OCI-M2 (cell line): ENCODE measurements around the gene PODNL1.

Experiments used
- DNase-seq: peaks from one replicate; lab custom pipeline; 2025; ENCODE audit not compliant: unreplicated experiment; lab: John Stamatoyannopoulos, UW

PODNL1 gene

DNA sequence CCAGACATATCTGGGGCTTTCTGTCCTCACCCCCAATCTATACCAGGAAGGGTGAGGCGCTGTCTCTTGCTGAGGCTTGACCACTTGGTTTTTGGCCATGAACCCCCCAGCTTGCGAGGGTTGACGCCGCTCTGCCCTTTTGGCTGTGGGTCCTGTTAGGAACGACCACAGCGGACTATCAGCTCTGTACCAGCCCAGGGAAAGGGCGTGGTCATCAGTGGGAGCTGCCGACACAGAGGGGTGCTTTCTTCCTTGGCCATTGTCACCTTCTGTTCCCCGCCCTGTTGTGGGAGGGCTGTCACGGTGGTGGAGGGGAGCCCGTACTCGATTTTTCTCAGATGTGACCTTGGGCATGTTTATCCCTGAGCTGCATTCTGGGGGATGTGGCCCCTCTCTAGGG lies 19.8 kb upstream of the PODNL1 start:
- DNase-seq, result no peak

DNA sequence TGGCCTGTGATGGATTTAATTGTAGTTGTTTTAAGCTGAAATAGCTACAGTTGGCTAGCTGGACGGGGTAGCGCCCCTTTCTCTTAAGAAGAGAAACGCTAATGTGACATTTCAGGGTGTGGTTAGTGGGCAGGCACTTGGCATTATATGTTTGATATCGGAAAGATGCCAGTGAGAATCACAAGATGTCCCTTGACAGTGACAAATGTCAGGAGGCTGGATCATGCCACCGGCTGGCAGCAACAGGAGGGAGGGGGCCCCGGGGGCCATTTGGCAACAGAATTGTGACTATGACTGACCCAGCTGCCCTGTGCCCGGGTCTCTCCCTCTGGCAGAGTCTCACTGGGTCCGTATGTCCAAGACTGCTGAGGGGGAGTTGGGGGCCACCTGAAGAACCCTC lies 18.8 kb upstream of the PODNL1 start:
- DNase-seq, result no peak

DNA sequence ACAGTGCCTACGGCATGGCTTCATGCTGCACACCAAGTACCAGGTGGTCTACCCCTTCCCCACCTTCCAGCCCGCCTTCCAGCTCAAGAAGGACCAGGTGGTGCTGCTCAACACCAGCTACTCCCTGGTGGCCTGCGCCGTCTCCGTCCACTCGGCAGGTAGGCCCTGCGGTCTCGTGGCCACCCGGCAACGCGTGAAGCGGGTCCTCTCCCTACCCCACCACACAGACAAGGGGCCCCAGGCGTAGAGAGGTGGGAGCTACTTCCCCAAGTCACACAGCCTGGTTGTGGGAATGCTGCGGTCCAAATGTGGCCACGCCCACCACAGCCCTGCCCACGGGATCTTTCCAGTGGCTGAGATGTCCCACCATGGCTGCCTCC lies 18.1 kb upstream of the PODNL1 start:
- DNase-seq, result no peak

DNA sequence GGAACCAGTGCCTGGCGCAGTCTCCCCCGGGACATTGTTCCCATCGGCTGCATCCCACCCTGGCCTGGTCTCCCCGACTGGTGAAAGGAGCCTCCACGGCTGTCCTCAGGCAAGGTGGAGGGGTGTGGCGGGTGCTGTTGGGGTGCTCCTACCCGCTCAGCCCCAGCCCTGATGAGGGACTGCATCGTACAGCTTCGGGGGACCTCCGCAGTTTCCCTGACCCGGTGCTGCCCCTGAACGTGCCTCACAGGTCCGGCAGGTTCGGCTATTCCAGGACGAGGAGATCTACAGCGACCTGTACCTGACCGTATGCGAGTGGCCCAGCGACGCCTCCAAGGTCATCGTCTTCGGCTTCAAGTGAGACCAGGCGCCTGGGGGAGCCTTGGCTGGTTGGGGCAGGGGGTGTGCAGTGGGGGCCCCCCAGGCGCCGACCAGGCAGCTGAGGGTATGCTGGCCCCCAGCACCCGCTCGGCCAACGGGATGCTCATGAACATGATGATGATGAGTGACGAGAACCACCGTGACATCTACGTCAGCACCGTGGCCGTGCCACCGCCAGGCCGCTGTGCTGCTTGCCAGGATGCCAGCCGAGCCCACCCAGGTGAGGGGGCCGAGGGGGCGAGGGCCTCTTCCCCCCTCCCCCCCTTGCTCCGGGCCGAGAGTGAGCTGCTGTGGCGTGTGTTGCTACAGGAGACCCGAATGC lies 17.6 kb upstream of the PODNL1 start:
- no peak for DNase-seq

DNA sequence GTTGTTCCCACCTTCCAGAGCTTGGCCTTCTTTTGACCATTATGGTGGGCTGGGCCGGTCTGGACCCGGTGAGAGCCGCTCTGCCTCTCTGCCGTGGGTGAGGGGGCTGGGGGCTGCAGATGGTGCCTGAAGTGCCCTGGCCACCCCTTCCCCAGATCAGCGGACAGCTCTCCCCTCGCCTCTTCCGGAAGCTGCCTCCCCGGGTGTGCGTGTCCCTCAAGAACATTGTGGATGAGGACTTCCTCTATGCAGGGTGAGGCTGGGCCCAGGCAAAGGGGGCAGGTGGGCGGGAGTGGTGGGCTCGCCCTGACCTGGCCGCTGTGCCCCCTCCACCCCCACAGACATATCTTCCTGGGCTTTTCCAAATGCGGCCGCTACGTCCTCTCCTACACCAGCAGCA lies 16.0 kb upstream of the PODNL1 start:
- DNase-seq, result no peak

DNA sequence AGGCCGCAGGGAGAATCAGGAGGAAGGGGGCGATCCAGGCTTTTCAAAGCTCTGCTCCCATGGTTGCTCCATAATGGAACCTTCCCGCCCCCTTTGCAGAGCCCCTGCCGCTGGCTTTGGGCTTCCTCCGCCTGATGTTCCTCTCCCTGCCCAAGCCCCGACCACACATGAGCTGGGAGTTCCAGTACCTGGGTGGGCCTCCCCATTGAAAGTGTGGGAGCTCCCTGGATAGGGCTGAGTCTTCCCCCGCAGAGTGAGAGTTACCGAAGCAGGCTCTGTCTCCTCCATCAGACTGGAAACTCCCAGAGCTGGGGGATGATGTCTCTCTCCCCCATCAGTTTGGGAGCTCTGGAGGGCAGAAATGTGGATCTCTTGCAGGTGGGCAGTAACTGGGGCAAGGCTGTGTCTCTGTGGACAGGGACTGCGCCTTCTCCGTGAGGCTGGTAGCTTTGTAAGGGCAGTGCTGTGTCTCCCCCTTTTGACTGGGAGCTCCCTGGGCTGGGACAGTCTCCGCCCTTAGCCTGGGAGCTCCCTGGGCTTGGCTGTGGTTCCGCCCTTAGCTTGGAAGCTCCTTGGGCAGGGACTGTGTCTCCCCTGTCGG lies 14.8 kb upstream of the PODNL1 start:
- DNase-seq, result no peak

DNA sequence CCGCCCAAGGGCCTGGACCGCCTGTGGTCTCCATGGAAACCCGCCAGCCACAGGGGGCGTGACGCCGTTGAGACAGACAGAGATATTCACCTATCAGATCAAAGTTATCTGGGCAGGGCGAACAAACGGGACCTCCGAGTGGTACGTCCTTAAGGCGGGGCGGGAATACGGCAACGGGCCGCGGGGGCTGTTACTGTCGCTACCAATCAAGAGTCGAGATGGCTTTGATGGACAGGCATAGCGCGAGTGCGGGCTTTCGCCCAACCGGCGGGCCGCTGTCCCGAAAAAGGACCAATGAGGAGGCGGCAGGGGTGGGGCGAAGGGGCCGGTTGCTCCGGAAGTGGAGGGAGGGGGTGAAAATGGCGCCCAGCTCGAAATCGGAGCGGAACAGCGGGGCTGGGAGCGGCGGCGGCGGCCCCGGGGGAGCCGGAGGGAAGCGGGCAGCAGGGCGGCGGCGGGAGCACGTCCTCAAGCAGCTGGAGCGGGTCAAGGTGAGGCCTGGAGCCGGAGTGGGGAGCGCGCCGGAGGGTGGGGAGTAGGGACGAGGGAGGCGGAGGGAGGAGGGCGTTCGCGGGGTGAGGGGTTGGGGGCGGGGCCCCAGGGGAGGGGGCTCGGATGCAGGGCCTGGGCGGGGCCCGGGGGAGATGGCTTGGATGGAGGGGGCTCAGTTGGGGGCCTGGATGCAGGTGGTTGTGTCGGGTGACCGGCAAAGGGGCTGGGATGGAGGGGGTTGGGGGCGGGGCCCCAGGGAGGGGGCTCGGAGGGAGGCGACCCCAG lies 14.1 kb upstream of the PODNL1 start, which contains the start of gene DCAF15:
TSS of gene DCAF15 (plus strand) at position 356 of the 777 bp plus-strand sequence. CDS start at position 360, 4 bp downstream.
- DNase-seq, result peak; percentile 100

DNA sequence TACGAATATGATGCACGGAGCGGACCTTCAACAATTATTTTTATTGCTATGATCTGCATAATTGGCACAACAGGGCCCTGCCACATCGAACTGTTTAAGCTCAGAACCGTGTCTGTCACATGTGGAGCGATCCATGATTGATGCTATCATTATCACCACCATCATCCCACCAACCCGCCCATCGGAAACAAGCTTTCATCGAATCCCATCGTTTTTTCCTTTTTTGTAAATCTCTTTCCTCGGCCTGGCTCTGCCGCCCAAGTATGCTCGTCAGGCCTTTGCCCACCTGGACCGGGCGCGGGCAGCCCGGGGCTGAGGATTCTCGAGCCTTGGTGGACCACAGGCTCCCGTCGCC lies 13.6 kb upstream of the PODNL1 start:
- DNase-seq, result no peak

DNA sequence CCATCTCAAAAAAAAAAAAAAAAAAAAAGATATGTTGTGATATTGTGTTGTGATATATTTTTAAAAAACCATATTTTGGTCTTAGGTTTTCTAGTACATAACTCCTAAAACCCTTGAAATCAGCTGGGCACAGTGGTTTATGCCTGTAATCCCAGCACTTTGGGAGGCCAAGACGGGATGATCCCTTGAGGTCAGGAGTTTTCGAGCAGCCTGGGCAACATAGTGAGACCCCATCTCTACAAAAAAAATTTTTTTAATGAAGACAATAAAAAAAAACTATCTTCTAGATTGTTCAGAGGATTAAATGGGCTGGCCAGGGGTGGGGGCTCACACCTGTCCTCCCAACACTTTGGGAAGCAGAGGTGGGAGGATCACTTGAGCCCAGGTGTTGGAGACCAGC lies 12.8 kb upstream of the PODNL1 start:
- DNase-seq, result no peak

DNA sequence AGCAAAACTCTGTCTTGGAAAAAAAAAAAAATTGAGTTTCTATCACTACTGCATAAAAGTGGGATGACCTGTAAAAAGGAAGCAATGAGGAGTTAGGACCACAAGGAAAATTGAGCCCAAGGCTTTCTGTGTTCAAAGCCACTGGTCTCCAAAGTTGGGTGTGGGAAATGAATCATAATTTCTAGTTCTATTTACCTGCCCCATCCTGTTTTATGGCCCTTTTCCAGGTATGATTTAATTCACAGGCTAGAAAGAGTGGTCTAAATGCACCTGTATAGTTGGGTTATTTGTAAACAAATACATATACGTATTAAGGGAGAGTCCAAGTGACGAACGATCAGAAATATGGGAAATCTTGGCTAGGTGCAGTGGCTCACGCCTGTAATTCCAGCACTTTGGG lies 8.2 kb upstream of the PODNL1 start:
- no peak for DNase-seq

DNA sequence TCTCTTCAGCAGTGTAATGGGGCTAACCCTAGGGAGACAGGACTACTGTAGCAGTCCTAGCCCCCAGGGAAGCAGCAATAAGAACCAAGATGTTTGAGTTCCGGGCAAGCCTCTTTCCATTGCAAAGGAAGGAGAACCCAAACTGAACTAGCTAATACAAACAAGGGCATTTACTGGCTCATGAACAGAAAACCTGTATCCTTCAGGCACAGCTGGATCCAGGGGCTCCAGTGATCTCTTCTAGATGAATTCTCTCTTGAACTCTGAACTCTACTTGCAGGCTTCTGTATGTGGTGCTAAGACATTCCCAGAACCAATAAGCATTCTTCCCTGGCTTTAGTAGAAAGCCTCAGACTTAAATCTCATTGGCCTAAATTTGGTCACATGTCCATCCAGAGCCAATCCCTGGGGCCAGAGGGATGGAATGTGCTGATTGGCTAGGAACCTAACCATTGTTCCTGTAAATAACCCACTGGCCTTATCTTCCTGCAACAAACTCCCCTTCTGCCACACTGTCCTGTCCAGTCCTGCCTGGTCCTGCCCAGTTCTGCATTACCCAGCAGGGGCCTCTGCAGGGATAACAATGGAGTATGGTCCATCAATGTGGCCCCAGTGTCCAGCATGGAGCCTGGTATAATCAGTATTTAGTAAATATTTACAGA lies 3.9 kb upstream of the PODNL1 start:
- DNase-seq, result no peak

DNA sequence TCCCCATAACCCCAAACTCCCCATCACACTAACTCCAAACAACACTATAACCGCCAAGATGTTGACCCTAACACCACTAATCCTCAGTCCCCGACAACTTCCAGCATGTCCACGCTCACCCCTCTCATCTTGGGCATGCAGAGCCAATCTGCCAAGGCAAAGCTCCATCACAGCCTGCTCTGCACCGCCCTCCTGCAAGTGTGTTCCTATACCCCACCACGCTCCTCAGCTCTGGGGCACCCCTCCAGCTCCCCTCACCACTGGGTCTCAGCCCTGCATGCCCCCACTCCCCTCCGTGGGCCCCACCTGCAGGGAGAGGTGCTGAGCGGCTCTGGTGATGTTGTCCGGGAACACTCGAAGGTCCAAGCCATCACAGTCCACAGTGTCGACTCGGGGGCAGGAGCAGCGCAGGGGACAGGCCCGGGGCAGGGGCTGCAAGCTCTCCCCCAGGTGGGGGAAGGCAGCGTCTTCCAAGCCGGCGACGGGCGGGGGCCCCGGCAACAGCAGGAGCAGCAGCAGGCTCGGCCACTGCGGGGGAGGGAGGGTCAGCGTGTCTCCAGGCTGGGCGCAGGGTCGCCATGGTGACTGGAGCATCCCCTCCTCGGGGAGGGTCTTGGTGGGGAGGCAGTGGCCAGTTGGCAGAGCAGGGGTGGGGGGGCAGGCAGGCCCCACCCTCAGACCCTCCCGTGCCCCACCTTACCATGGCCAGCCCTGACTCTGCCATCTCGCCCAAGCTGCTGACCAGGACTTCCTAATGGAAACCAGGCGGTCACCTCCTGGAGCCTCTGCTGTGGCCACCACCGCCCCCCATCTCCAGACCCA lies 527 bp downstream of the PODNL1 start:
- DNase-seq, result no peak

DNA sequence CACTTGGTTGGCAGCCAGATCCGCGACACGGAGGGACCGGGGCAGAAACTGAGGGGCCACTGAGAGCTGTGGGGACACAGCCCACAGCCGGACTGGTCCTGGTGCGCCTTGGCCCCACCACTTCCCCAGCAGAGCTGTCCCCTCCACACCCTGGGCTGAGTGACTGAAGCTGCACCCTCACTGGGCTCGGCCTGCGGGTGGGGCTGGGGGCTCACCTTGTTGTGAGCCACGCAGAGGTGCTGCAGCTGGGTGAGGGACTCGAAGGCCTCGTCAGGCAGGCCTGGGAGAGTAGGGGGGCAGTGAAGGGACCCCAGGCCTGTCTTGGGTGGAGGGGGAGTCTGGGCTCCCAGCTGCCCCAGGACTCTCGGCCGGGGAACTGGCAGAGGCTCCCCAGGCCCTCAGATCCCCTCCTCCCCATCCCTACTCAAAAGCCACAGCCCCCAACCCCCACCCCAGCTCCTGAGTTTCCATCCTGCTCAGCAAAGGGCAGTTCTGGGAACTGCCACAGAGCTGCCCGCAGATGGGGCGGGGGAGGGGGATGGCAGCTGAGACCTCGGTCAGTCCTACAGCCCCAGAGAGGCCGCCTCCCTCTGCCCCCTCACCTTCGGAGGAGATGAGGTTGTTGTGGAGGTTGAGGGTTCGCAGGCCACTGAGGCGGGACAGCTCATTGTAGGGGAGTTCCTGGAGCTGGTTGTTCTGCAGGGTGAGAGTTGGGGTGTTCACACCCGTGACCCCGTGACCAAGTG lies 2.3 kb downstream of the PODNL1 start:
- no peak for DNase-seq

DNA sequence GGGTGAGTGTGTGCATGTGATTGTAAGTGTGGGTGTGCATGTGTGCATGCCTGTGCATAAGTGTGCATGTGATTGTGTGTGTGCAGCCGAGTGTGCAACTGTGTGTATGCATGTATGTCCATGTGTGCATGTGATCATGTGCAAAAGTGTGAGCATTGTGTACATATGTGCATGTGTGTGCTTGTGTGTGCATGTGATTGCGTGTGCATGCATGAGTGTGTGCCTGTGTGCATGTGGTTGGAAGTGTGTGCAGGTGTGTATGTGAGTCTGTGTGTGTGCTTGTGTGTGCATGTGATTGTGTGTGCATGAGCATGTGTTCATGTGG lies 3.5 kb downstream of the PODNL1 start:
- DNase-seq, result no peak

DNA sequence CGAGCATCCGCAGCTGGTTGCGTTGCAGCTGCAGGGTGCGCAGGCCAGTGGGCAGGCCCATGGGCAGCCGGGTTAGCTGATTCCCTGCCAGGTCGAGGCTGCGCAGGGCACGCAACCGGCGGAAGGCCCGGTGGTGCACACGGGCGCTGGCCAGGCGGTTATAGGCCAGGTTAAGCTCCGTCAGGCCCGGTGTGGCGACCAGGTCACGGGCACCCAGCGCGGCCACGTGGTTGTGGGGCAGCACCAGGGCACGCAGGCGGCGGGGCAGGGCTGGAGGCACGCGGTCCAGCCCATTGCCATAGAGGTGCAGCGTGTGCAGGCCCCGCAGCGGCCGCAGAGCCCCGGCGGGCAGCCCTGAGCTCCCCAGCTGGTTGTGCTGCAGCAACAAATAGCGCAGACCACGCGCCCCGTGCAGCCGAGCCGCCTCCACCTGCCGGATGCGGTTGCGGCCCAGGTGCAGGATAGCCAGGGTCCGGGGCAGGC lies 5.3 kb downstream of the PODNL1 start:
- DNase-seq, result no peak

DNA sequence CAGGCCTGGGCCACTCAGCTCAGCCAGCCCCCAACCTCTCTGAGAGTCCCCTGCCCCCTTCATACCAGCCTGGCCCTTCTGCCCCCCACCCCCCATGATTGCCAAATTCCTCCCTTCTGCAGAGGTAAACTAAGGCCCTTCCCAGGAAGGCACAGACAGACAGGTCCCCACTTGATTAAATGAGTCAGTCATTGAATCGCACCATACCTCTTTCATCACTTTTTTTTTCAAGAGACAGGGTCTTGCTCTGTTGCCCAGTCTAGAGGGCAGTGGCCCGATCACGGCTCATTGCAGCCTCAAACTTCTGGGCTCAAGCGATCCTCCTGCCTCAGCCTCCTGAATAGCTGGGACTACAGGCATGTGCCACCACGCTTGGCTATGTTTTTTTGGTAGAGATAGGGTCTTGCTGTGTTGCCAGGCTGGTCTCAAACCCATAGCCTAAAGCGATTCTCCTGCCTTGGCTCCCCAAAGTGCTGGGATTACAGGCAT lies 6.0 kb downstream of the PODNL1 start:
- DNase-seq, result no peak

DNA sequence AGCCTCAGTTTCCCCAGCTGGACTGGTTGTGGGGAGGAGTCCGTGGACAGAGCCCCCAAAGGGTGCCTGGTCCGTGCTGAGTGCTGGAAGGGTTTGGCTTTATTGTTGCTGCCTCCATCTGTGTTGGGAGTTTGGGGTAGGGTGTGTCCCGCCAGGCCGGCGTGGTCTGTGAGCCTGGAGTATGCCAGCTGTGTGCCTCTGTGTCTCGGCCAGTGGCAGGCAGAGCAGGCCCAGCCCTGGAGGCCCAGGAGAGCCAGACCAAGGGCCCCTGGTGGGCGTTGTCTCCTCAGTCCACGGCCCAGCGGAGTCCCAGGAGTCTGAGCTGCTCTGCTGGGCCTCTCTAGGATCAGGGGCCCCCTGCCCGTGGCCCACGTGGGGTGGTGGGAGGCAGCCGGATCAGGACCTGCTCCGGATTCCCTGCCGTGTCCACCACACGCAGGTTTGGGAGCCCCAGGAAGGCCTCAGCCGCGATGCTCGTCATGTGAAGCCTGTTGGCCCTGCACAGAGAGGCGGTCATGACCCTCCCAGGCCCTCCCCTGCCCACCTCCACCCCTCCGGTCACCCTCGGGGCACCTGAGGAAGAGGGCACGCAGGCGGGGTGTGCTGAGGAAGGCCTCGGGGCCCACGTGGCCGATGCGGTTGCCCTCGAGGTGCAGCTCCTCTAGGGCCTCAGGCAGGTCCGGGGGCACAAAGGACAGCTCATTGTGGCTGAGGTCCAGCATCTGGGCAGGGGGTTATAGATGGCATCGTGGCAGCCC lies 6.6 kb downstream of the PODNL1 start:
- no peak for DNase-seq

DNA sequence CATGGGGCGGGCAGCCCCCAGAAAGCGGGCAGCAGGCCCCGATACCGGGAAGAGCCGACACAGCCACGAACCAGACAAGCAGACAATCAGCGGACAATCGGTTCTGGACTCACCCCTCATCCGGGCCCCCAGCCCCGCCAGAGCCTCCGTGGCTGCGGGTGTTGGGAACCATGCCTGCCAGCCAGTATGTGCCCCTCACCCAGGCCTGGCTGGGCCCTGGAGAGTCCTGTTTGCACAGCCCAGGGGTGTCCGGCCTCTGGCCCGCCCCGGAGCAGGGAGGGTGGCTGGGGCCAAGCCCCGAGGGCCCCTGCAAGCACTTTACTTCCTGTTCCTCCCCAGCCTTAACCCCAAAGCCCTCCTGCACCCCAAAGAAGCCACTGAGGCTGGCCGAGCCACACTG lies 7.8 kb downstream of the PODNL1 start:
- no peak for DNase-seq

DNA sequence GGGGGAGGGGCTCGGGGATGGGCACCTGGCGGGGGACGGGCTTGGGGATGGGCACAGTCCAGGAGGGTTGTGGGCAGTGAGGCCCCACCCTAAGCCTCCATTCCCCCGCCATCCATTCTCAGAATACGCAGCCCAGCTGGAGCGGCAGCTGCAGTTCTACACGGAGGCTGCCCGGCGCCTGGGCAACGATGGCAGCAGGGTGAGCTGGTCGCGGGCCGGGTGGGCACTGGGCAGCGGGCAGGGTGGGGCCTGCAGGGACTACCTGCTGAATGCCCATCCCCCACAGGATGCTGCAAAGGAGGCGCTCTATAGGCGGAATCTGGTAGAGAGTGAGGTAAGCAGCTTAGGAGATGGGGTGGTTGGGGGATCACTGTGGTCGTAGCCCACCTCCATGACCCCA lies 8.3 kb downstream of the PODNL1 start:
- no peak for DNase-seq
